HG03342 (cell line): Measurements from ENCODE around the gene UBE2G1.

Source experiments
- ATAC-seq: cut with Tn5 transposase; IDR thresholded peaks from one replicate; pipeline ENCODE4 v1.9.1; 2021; ENCODE audit warnings: mild to moderate bottlenecking, moderate library complexity; ENCODE audit not compliant: unreplicated experiment

The UBE2G1 gene, protein sequence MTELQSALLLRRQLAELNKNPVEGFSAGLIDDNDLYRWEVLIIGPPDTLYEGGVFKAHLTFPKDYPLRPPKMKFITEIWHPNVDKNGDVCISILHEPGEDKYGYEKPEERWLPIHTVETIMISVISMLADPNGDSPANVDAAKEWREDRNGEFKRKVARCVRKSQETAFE

DNA sequence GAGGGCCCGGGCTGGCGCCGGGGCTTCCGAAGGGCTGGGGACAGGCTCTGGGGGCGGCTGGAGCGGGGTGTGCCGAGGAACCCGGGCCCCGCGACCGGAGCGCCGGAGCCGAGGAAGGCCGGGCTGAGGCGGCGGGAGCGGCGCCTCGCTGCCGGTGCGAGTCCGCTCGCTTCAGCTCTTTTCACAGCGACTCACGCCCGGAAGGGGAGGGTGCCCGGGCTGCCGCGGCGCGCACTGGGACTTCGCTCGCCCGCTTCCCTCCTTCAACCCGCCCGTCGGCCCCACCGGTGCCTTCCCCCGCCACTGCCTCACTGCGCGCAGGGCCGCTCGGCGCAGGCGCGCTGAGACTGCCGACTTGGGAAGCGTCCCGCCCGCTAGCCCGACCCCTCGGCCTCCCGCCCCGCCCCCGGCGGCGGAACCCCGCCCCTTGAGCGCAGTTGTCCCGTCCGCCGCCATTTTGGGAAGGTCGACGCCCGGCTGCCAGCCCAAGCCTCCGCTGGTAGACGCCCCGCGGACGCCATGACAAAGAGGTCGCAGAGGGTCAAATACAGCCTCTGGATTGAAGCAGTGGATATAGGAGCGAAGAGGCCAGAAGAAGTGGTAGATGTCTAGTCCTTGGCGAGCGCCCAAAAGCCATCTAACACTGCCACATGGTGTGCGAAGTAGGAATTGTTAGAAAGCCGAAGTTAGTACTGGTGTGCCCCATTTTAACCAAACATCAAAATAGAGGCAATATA lies at the start of gene UBE2G1:
TSS of gene UBE2G1 (minus strand) at position 349 of the 737 bp plus-strand sequence. CDS start 359 bp downstream, outside the sequence.
- ATAC-seq: peak; percentile 65

DNA sequence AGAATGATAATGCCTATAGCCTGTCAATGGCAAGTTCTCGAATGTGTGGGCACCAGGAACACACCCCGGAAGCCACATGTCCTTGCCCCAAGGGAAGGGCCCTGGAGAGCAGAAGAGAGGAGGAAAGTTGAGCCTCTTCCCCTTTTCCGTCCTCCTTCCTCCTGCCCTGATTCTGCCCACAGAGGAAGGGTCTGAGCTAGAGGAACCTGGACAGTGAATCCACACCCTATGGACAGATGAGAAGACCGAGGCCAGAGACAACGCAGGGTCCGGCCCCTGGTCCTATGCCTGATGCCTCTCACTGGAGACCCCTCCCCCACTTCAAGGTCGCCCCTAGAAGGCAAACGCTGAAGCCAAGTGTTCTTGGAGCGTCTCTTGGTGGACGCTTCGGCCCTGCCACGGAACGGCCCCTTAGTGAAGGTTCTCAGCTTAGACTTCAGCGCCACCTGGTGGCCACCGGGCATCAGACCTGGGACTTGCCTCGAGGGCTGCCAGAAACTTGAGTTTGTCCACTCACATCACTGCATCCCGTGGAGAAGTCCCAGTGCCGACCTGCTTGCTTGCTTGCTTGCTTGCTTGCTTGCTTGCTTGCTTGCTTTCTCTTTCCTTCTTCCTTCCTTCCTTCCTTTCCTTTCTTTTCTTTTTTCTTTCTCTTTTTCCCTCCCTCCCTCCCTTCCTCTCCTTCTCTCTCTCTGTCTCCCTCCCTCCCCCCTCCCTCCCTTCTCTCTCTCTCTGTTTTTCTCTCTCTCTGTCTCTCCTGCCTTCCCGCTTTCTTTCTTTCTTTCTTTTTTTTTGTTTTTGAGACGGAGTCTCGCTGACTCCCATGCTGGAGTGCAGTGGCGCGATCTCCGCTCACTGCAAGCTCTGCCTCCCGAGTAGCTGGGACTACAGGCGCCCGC lies 46.7 kb upstream of the UBE2G1 start:
- ATAC-seq: no peak

DNA sequence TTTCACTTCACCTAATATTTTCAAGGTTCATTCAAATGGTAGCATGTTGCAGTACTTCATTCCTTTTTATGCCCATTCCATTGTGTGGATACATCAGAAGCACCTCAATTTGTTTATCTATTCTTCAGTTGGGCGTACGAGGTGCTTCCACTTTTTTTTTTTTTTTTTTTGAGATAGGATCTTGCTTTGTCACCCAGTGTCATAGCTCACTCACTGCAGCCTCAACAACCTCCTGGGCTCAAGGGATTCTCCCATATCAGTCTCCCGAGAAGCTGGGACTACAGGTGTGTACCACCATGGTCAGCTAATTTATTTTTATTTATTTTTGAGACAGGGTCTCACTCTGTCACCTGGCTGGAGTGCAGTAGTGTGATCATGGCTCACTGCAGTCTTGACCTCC lies 44.7 kb upstream of the UBE2G1 start:
- ATAC-seq: no peak

DNA sequence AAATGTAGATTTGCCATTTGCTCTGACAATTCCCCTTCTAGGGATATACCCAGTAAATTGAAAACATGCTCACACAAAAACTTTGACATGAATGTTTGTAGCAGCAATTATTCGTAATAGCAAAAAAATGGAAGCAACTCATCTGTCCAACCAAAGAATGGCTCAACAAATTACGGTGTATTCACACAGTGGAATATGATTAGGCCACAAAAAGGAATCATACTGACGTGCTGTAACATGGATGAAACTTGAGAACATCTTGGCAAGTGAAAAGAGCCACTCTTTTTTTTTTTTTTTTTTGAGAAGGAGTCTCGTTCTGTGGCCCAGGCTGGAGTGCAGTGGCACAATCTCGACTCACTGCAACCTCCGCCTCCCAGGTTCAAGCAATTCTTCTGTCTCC lies 43.2 kb upstream of the UBE2G1 start:
- no peak for ATAC-seq

DNA sequence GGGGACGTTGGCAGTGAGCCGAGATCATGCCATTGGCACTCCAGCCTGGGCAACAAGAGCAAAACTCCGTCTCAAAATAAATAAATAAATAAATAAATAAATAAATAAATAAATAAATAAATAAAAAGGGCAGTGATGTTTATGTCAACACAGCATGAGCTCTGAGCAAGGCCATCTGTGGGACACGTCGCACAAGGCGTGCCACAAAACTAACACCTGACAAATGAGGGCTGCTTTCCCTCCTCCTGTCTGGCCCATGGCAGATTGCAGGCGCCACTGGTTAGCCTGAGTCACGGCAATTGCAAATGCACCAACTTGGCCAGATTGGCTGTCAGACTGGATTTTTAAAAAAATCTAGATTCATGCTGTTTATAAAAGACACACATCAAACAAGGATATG lies 41.4 kb upstream of the UBE2G1 start:
- ATAC-seq: no peak

DNA sequence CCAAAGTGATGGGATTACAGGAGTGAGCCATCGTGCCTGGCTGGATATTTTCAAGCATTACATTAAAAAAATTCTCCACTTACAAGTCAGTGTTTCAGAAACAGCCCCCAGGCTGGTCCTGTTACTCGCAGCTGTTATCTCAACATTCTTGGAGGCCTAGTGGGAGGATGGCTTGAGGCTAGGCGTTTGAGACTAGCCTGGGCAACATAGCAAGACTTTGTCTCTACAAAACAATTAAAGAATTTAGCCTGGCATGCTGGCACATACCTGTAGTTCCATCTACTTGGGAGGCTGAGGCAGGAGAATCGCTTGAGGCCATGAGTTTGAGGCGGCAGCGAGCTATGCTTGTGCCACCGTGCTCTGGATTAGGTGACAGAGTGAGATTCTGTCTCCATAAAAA lies 40.7 kb upstream of the UBE2G1 start:
- ATAC-seq: no peak

DNA sequence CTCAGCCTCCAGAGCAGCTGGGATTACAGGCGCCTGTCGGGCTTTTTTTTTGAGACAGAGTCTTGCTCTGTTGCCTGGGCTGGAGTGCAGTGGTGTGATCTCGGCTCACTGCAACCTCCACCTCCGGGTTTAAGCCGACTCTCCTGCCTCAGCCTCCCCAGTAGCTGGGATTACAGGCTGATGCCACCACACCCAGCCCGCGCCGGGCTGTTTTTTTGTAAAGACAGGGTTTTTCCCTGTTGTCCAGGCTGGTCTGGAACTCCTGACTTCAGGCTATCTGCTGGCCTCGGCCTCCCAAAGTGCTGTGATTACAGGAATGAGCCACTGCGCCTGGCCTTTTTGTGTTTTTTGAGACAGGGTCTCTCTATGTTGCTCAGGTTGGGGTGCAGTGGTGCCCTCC lies 39.9 kb upstream of the UBE2G1 start:
- no peak for ATAC-seq

DNA sequence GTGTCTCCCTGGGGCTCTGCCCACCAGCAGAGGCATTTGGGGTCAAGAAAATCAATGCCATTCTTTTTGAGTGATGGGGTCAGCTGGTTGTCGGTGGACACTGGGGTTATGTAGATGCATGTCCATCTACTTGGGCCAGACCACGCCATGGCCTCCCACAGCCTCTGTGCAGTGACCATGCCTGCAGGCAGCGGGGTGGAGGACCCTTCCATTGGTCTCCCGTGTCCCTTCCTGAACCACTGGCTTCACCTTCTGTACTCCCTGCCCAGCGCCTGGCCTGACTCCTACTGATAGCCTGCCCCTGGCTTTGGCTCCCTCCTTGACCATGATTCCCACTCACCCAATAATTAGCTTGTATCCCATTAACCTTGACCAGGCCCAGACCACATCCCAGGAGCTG lies 39.2 kb upstream of the UBE2G1 start:
- no peak for ATAC-seq

DNA sequence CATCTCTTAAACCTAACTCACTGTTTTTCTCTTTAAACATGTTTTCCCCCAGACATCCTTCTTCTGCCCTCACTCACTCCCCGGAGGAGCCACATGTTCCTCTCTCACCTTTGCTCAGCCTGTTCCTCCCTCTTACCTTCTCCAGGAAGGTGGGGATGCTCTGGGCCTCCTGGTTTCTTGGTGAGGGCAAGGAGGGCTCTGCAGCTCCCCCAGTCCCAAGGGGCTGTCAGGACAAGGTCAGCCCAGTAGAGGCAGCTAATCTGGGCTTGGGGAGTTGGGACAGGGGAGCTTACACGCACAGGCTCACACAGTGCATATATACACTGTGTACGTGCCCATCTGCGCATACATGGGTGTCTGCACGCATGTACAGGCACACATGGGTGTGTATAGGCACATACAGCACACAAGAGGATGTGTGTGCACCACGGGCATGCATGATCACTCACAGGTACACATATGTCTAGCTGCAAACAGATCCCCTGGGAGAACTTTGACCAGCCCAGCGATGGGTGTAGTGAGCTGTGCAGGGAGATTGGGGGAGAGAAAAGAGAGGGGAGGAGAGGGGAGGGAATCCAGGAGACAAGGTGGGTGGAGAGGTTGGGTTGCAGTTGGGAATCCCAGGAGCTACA lies 38.7 kb upstream of the UBE2G1 start:
- no peak for ATAC-seq

DNA sequence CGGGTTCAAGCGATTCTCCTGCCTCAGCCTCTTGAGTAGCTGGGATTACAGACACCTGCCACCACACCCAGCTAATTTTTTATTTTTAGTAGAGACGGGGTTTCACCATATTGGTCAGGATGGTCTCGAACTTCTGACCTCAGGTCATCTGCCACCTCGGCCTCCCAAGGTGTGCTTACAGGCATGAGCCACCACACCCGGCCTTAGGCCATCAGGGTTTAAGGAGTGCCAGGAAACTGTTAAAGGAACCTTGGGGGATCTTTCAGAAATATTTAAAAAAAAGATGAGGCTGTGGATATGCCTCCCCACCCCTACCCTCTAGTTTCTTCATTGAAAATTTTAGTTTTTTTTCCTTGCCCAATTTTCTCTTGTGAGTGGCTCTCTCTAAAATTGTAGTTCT lies 31.4 kb upstream of the UBE2G1 start:
- no peak for ATAC-seq

DNA sequence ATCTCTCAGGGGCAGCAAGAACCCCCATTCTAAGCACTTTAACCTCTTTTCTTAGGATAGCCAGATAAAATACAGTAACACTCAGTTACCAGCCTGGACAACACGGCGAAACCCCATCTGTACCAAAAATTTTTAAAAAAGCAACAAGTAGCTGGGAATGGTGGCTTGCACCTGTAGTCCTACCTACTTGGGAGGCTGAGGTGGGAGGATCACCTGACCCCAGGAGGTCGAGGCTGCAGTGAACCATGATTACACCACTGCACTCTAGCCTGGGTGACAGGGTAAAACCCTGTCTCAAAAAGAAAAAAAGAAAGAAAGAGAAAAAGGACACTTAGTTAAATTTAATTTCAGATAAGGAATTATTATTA lies 28.6 kb upstream of the UBE2G1 start:
- no peak for ATAC-seq

DNA sequence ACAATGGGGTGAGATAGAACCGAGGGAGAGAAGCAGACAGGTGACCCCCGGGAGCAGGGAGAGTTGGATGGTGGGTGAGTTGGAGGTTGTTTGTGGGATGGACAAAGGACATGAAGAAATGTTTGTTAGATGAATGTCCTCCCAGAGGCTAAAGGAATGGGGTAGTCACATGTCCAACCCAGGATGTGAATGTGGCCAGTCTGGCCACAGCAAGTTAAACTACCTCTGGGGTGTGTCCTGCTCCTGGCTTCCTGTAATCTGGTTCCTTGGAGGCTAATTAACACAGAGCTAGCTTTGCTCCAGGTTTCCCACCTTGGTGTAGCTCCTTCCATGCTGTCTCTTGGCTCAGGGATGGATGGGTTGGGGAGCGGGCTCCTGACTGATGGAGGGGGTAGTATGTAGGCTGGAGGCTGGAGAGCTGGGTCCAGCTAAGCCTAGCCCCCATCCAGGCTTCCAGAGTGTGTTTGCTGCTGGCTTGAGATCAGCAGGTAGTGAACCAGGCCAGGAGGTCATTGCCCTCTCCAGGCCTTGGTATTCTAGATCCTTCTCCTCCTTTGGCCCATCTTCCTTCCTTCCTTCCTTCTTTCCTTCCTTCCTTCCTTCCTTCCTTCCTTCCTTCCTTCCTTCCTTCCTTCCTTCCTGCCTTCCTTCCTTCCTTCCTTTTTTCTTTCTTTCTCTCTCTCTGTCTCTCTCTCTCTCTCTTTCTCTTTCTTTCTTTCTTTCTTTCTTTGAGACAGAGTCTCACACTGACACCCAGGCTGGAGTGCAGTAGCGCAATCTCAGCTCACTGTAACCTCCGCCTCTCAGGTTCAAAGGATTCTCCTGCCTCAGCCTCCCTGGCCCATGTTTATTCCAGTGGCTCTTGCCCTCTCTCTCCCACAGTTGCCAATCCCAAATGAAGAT lies 28.0 kb upstream of the UBE2G1 start:
- ATAC-seq: no peak

DNA sequence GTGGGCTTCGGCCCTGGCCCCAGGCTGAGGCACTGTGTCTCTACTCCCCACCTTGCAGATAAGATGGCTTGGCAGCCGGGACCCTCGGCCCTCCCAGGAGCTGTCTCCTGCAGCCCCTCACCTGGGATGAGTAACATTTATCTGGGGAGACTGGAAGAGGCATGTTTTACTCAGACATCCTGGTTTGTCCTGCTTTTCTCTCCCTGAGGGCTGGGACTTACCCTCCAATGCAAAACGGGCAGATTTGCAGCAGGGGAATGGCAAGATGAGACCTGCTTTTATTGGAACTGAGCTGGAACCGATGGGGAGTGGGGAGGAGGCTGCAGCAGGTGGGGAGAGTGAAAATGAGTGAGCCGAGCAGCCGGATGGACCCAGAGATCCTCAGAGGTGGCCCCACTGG lies 27.3 kb upstream of the UBE2G1 start:
- ATAC-seq: no peak

DNA sequence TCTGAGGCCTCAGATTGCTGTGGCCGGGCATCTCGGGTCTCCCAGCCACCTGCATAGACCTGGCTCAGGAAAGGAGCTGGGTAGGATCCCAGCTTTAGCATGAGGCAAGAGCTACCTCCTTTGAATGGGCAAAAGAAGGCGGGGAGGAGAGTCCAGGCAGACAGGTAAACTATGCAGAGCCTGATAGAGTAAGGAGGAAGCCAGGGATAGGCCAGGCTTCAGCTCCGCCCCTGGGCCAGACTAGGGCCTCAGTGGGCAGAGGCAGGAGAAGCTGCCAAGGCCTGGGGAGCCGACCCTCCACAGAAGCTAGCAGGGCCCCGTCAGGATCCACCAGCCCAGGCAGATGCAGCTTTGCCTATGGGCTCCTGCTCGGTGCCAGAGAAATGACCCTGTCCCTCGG lies 22.6 kb upstream of the UBE2G1 start:
- no peak for ATAC-seq

DNA sequence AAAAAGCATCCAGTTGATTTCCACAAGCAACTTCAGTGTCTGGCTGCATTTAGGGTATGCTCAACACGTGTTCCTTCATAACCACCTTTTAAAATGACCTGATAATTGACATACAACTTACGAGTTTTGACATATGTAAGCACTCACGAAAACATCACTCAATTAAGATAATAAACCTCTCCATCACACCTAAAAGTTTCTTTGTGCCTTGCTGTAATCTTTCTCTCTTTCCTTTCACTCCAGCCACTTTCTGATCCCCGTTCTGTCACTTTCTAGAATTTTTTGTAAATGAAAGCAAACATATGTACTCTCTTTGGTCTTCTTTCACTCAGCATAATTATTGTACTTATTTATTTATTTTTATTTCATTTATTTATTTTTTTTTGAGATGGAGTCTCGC lies 20.7 kb upstream of the UBE2G1 start:
- ATAC-seq: no peak

DNA sequence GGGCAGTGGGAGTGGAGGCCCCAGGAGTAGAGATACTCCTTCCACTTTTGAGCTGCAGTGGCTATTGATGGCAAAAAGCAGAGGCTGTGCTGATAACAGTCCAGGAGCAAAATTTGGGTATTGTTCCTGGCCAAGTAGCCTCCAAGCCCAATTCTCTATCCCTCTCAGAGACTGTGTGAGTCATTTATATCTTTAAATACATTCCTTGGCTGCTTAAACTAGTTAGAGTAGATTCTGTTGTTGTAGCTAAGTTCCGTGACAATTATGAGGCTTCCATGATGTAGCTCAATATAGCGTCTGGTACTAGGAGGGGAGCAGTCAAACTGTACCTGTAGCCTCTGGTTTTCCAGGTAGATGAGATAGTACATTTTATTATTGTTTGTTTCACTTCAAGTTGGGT lies 19.9 kb upstream of the UBE2G1 start:
- ATAC-seq: no peak

DNA sequence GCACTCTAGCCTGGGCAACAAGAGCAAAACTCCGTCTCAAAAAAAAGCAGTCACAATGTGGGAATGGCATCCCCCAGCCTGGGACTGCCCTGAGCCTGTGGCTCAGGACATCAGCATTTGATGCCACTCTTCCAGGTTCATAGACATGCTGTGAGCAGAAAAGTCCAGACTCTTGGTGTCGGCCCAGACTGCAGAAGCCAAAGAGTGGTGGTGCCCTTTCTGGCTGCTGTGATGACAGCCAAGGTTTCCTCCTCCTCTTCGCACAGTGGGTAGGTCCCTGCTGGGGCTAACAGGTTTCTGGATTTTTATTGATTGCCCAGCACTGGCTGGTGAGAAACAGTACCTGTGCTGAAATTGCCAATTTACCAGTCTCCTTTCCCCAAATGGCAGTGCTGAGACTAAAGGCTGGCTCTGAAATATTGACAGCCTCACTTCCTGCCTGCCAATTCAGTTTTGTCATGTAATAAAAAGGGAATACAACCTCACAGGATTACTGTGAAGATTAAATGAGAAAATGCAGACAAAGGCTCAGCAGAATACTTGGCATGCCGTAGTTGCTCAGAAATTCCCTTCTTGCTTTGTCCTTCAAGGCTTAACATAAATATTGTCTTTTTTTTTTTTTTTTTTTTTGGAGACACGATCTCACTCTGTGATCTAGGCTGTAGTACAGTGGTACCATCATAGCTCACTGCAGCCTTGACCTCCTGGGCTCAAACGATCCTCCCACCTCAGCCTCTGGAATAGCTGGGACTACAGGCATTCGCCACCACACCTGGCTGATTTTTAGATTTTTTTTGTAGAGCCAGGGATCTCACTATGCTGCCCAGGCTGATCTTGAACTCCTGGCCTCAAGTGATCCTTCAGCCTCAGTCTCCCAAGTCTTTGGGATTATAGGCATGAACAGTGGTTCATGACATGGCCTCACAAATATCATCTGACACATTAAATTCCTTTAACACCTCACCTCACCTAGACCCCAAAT lies 15.5 kb upstream of the UBE2G1 start:
- no peak for ATAC-seq

DNA sequence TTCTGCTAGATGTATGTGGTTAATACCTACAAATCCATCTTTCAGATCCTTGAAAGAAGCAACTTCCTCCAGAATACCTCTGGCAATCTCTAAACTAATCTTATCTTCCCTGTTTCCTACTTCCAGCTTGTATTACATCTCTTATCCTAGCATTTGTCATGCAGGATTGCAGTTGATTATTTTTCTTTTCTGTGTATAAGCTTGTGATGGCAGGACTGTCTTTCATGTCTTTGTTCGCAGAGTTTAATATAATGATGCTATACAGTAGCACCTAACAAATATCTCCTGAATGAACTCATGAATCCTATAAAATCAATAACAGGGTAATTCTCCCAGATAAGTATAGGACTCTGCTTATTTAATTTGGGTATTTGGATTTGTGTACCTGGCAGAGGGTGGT lies 12.2 kb upstream of the UBE2G1 start:
- ATAC-seq: no peak

DNA sequence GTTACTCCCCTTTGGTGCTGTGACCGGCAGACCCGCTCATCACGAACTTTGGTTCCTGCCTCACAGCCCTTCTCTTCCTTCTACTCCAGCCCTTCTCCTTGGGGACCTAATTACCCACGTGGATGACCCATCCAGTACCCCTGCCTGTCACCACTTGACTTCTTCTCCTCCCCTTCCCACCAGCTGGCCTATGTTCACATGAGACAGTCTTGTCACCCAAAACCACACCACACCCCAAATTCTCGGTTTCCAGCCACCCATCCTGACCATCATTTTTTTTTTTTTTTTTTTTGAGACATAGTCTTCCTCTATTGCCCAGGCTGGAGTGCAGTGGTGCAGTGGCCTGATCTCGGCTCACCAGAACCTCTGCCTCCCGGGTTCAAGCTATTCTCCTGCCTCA lies 10.8 kb upstream of the UBE2G1 start:
- ATAC-seq: peak; percentile 37
